Epidermal melanocyte (primary cell): Measurements from ENCODE around the gene ZBTB45.

Experiments used
- DNase-seq: peaks from one replicate; pipeline ENCODE4 v3.0.0; 2011; ENCODE audit warnings: low spot score; ENCODE audit not compliant: insufficient read length

The ZBTB45 gene

DNA sequence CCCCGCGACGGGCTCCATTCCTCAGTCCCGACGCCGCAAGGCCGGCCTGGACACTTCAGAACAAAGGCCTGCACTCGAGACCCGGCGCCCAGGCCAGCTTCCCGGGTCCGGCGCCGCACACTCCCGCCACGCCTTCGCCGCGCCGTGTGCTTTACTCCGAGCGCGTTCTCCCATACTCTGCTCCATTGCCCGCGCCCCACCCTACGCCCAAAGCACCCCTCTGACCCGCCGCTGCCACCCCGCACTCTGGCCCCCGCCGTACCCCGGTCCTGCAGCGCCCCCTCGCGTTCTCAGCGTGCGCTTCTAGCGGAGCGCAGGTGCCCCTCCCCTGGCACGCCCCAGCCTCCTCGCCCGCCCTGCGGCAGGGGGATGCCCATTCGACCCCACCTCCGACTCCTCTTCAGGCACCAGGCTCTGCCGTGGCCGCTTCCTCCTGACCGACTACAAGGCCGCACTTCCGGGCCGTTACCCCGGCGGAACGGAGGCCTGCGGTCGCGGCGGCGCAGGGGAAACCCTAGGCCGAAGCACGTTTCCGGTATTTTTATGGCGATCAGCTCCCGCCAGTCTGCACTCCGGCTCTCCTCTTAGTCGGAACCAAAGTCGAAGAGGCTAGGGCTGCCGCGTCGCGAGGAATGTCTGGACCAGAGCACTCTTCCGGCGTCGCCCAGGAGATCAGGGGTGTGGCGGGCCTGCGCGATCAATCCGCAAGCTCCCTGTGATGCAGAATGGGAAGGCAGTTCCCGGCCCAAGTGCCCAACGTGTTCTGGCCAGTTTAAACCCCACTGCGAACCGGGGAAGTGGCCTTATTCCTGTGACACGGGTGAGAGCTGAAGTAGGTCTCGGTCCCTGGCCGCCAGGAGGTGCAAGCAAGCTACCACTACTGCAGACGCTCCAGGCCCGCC, at the start of gene ZBTB45:
Gene ZBTB45 (minus strand): TSS at position 456 of the 902 bp plus-strand sequence. CDS start 2,137 bp downstream, outside the sequence.
- peak; percentile 88 for DNase-seq

DNA sequence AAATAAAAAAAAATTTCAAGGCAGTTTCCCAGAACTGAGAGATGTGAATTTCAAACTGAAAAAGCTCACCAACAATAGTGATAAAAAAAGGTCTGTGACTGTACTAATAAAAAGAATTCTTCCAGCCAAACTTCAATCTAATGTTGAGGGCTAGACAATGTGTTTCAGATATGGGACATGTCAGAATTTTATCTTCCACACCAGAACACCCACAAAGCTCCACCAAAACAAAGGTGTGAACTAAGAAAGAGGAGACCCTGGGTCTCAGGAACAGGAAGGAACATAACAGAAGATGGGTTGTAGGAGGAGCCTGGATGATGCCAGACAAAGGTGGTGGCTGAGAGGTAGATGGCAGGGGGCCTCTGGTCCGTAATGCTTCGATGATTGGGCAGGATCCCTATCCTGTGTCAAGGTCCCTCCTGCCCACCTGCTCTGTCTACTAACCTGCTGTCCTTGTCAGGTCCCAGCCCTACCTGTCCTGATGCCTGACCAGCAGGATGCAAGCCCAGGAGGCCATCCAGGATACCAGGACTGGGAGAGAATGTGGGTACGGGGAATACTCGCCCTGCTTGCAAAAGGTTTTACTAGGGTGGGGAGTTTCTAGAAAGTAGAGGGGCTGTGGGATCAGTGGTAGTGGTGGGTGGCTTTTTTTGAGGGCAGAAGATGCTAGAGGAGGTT, 49.0 kb upstream of the ZBTB45 start:
- no peak for DNase-seq

DNA sequence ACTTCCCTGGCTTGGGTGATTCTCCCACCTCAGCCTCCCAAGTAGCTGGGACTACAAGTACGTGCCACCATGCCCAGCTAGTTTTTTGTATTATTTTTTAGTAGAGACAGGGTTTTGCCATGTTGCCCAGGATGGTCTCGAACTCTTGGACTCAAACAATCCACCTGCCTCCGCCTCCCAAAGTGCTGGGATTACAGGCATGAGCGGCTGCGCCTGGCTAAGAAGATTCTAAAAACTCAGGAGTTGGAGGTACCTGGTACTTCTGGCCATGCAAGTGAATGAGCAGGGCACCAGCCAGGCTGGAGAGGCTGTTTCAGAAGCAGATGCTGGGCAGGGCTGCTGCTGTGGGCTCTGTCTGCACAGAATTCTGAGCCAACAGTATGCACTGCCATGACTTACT, 47.4 kb upstream of the ZBTB45 start:
- no peak for DNase-seq

DNA sequence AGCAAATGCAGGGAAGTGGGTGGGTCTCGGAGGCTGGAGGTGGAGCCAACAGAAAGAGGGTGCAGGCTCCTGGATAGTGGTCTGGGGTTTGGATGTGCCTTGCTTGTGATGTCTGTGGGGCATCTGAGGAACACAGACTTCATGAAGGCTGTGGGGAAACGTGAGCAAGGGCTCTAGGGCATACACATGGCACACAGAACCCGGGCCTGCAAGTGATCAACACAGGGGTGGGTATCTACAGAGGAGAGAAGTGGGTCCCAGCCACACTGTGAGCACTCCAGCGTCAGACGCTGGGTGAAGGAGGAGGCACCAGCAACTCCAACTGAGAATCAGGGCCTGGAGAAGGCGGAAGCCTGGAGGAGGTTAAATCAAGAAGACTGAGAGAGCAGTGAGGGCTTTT, 44.2 kb upstream of the ZBTB45 start:
- DNase-seq = no peak

DNA sequence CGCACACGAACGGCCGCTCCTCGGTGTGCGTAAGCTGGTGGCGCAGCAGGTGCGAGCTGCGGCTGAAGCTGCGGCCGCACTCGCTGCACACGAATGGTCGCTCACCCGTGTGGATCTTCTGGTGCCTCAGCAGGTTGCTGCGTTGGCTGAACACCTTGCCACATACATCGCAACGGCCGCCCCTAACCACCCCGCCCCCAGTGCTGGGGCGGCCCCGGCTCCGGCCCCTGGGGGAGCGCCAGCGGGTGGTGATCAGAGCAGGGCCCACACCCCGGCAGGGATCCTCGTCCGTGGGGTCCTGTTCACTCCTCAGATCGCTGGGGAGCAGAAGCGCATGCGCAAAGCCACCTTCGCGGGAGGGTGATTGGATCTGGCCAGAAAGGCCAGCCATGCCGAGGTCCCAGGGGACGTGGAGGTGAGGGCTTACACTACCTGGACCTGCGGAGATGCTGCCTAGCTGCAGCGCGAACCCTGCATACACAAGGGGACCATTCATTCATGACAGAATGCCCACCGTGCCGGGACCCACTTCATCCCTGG, 43.5 kb upstream of the ZBTB45 start:
- no peak for DNase-seq

DNA sequence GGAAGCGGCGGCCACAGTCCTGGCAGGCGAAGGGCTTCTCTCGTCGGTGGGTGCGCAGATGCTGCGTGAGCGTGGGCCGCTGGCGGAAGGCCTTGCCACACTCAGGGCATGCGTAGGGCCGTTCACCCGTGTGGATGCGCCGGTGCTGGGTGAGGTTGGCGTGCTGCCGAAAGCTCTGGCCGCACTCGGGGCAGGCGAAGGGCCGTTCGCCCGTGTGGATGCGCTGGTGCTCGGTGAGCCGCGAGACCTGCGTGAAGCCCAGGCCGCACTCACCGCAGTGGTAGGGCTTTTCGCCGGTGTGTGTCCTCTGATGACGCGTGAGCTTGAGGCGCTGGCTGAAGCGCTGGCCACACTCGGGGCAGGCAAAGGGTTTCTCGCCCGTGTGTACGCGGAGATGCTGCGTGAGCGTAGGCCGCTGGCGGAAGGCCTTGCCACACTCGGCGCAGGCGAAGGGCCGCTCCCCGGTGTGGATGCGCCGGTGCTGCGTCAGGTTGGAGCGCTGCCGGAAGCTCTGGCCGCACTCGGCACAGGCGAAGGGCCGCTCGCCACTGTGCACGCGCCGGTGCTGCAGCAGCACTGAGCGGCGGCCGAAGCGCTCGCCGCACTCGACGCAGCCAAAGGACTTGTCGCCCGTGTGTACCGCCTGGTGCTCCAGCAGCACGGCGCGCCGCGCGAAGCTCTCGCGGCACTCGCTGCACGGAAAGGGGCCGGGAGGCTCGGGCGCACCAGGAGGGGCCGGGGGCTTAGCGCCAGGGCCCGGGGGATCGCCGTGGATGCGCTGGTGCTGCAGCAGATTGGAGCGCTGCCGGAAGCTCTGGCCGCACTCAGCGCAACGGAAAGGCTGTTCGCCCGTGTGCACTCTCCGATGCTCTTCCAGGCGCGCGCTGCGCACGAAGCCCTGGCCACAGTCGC, 42.8 kb upstream of the ZBTB45 start:
- no peak for DNase-seq

DNA sequence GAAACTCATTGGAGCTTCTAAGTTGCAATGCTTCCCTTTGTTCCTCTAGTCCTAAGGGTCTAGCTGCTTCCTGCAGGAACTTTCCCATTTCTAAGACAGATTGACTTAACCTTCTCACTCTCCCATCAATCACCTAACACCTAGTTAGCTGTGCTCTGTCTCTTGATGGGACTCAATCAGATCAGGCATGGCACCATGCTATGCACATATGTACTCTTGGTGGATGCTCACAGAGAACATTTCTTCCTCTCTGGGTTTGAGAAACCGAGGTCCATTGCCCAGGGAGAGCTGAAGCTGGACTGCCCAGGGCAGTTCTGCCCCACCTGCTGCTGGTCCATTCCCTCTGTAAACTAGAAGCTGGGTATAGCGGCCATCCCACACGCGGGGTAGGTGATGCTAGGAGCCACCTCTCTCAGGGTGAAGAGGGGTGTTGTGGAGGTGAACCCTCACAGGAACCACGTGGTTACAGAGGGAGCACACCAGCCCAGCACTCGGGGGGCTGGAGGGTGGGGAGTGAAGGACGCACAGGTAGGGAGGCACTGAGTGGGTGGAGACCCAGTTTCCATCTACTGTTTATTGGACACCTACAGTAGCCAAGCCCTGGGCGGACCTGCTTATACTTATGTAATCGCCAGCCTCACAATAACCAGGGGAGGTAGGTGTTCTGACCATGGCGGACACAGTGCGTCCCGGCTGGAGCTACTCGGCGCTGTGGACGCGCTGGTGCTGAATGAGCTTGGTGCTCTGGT, 41.9 kb upstream of the ZBTB45 start:
- no peak for DNase-seq

DNA sequence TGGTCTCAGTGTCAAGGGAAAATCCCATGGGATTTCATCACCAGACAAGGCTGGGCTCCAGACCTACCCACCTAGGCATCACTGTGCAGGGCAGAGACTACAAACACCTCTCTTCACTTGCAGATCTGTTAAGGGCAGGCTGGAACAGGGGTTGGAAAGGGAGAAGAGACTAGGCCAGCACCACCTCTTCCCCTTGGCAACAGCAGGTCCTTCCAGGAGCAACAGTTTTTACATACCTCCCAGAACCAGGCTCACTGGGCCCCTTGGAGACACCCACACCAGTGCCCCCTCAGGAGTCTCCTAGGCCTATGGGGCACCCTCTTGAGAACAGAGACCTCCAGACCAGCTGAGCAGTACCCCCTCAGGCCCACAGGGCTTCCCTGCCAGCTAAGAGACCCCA, 41.3 kb upstream of the ZBTB45 start:
- no peak for DNase-seq

DNA sequence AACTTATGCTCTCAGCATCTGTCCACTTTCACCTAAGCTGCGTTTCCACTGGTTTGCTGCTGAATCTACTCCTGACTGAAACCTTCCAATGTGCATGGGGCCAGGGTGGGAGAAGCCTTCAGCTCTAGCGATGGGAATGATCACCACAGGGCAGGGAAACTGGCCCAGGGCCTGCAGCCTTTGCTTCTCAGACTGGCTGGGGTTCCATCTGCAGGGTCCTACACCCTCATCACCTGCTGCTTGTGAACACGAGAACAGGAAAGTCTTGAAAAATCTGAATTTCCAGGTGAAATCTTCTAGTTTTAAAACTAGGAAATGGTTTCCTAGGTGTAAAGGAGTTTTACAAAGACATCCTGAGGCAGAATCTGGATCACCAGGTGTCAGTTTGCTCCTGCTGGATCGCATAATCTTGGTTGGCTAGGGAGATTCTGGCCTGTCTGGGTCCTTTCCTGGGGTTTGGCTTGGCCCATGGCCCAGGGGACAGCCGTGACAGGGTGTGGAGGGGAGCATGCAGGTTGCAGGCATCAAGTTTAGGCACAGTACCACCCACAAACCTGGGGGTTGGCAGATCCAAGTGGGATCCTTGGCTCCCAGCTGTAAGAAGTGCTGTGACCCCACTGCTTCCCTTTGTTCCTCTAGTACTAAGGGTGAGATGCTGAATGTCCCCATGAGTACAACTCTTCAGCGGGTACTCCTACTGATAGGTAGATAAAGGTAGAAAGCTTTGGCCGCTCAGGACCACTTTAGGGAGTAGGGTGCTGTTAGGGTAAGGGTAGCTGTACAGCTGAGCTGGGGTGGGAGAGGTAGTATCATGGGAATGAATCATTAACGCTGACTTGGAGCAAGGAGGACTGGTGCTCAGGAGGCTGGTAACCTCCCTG, 40.6 kb upstream of the ZBTB45 start:
- DNase-seq = no peak

DNA sequence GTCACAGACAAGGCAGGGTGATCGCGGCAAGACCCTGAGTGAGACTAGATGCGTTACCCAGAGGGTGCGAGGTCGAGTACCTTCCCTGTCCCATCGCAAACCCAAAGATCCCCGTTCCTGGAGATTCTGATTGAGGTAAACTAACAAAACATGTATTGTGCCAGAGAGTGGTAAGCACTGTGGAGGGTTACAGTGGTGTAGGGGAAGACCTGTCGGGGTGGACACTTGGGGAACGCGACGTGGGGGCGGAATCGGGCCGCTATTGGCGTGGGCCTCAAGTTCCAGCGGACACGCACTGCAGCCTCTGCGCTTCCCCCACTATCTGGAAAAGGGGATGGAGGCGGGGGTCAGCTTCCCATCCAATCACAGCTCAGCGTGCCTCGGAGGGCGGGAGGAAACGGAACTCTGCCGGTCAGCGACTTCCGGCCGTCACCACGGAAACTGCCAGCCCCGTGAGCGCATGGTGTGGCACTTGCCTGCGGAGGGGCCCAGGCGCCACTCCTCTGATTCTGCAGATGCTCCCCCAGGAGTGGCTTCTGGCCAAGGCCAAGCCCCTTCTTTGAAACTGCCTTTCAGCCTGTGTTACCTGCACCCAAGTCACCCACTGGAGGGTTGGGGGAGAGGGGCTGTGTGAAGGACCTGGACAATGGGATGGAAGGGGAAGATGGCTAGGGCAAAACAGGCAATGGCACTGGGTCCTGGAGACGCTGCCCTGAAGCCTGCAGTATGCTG, 39.8 kb upstream of the ZBTB45 start:
- DNase-seq = peak; percentile 99

DNA sequence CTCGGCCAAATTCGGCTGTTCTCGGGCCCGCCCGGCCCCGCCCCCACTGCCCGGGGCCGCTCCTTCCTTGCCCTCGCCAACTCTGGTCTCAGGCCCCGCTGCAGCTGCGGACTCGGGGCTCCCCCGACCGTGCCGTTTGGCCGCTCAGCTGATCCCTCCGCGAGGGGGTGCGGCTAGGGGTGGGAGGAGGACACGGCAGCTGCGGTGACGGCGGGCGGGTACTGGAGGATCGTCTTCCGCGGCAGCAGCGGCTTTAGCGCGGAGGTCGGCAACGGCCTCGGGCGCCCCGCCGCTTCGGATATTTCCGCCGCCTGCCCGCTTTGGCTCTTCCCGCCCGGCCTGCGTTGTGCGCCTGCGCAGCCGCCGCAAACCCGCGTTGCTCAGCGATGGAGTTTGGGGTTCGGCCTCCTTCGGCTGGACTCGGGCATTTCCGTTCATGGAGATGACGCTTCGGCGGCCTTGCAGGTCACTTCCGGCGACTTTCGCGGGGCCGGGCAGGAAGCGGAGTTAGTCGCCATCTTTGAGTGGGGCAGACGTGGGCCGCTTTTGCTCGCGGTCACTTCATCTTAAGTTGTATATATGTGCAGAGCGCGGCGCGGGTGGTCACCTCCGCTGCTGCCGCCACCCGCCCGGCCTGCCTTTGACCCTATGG, 39.1 kb upstream of the ZBTB45 start:
- DNase-seq = peak; percentile 95

DNA sequence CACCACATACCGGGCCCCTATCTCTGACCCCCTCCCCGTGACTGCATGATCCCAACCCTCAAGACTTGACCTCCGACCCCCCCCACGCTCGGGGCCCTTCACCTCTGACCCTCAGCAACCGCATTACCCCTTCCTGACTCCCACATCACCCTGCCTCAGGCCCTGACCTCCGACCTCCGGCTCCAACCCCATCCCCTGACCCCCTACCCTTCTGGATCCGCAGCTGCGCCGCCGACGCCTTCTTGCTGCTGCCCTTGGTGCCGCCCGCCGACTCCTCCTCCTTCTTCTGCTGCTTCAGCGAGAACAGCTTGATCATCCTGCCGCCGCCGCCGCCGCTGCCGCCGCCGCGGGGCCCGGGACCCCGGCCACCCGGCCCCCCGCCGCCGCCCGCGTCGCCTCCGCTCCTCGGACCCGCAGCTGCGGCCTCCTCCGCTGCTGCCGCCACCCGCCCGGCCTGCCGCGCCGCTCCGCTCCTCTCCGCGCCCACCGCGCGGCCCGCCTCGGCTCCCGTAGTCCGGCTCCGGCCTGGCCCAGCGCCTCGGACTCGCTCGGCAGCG, 38.5 kb upstream of the ZBTB45 start, which contains the start of gene UBE2M:
Gene UBE2M (minus strand): TSS at position 546 of the 557 bp plus-strand sequence. CDS start 230 bp downstream, at position 316.
- DNase-seq = no peak

DNA sequence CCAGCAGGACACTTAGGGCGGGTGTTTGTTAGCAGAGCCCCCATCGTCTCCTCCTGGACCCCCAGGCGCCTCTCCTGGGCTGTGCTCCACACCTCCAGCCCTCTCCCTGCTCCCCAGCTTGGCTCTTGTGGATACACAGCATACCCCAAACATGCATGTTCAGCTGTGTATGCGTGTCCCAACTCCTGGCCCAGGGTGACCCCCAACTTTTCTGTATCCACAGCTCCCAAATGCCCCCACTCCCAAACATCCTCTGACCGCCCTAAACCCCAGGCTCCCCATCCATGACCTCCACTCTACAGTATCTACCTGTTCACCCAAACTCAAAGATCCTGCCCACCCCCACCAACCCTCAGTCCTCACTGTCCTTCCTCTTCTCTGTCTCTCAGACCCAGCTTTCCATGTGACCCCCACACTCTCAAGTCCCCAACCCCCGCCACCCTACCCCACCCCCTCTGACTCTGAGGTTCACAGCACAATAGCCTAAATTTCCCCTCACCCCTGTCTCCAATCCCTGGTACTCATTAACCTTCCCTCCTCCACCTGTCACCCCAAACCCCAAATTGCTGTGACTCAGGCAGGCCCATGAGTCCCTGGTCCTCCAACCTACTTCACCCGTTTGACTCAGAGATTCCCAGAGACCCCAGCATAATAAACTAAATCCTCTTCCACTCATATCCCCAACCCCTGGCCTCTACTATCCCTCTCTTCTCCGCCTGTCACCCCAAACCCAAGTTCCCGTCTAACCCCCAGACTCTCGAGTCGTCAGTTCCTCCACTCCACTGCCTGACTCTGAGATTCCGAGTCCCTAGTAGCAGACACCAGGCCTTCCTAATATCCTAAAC, 37.8 kb upstream of the ZBTB45 start:
- no peak for DNase-seq

DNA sequence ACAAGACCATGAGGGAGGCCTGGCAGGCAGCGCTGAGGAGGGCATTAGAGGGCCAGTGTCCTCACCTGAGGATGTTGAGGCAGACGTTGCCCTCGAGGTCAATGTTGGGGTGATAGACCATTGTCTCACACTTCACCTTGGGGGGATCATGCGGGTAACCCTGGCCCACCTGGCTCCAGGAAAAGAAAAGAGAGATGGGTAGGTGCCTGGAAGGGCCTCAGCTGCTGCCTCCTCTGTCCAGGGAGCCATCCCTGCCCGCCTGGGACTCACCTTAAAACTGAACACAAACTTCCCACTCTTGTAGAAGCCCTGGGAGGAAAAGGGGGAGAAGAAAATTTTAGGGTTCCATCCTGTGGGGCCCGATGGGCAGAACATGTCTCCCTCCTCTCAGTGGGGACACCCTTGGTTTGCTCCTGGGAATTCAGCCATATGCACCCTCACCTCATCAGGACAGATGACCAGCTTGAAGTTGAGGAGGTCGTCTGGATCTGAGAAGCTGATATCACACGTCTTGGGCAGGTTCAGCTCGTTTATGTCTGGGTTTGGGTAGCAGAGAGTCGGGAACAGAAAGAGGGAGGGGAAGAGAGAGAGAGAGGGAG, 37.1 kb upstream of the ZBTB45 start:
- no peak for DNase-seq

DNA sequence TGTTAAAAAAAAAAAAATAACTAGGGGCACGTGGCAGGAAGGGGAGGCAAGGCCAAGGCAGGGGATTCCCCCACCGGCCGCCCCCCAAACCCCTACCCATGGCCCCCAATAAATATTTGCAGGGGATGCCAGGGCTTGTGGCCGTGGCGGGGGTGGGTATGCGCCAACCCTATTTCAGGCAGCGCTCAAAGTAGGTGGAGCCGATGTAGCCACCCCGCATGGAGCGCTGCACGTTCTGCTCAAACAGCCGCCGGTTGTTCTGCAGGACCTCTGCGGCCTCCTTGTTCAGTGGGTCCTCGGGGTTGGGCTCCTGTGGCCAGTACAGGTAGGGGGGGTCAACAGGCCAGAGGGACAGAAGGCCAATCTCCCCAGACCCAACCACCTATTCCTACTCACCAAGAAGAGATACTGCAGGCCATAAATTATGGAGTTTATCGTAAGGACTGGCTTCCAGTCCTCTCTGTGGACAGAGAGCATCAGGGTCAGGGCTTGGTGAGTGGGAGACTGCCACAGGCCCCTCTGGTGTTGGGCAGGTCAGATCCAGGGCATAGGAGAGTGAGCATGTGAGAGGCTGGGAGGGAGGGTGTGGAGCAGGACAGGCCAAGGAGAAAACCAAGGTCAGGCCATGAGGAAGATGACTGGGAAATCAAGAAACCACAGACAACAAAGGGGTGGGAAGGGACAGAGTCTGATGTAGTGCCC, 36.5 kb upstream of the ZBTB45 start:
- DNase-seq = no peak

DNA sequence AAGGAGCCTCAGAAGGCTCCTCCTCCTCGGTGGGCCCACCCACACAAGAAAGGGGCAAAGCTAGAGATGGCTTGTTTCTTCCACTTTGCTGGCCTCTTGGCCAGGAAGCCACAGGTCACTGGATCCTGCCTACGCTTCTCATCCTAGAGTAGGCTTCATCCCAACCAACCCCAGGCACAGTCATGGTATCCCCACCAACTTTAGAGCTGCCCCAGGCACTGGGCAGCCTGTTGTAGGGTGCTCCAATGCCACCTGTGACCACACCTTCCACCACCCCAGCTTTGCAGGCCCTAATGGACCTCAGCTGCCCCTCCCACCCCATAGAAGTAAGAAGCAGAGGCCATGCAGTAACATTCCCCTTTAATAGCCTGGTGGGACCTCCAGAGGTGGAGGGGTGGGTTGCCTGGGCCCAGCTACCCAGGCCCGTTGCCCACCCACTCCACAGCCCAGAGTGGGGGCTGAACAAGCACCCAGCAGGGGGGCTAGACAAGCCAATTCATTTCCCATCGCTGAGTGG, 35.8 kb upstream of the ZBTB45 start:
- DNase-seq = no peak
